Endodermal cell (in vitro differentiated cells): ENCODE measurements around the gene CALU. TPM values are rescaled to one million over a fixed set of nuclear protein-coding genes. Genes with fewer than 3 reads are reported as not detected.

Experiments used
- DNase-seq: peaks from one replicate; pipeline ENCODE4 v3.0.0-alpha.2; 2017
- H3K27ac ChIP-seq: 2 replicates; pipeline ENCODE4 v1.5.1; 2013; ENCODE audit warnings: mild to moderate bottlenecking, low read depth, low read length, moderate library complexity
- H3K27me3 ChIP-seq: 2 replicates; pipeline ENCODE4 v1.6.1; 2013; ENCODE audit warnings: mild to moderate bottlenecking, low read length, moderate library complexity; ENCODE audit not compliant: insufficient read depth, control insufficient read depth, poor library complexity, severe bottlenecking
- H3K36me3 ChIP-seq: 2 replicates; pipeline ENCODE4 v1.7.0; 2013; ENCODE audit warnings: mild to moderate bottlenecking, low read length, moderate library complexity; ENCODE audit not compliant: control insufficient read depth, insufficient read depth
- H3K4me1 ChIP-seq: one replicate; pipeline ENCODE4 v1.7.0; 2013; ENCODE audit warnings: low read length; ENCODE audit not compliant: control insufficient read depth, insufficient read depth
- H3K4me3 ChIP-seq: 2 replicates; pipeline ENCODE4 v1.5.1; 2013; ENCODE audit warnings: mild to moderate bottlenecking, low read length, moderate library complexity
- H3K9ac ChIP-seq: 2 replicates; pipeline ENCODE4 v1.6.1; 2013; ENCODE audit warnings: mild to moderate bottlenecking, low read length, moderate library complexity; ENCODE audit not compliant: poor library complexity, severe bottlenecking; ENCODE audit errors: extremely low read depth
- H3K9me3 ChIP-seq: 2 replicates; pipeline ENCODE4 v1.6.1; 2013; ENCODE audit warnings: mild to moderate bottlenecking, low read length, moderate library complexity; ENCODE audit not compliant: control insufficient read depth
- H3K27ac Mint-ChIP-seq: 2 replicates; pipeline ENCODE4 v1.8.0; 2020; ENCODE audit warnings: mixed read lengths
- H3K27me3 Mint-ChIP-seq: 2 replicates; pipeline ENCODE4 v1.8.0; 2021; ENCODE audit warnings: mild to moderate bottlenecking, mixed read lengths; ENCODE audit not compliant: insufficient read depth
- H3K36me3 Mint-ChIP-seq: 2 replicates; pipeline ENCODE4 v1.8.0; 2020; ENCODE audit warnings: low read depth, mixed read lengths
- H3K4me1 Mint-ChIP-seq: 2 replicates; pipeline ENCODE4 v1.8.0; 2020; ENCODE audit warnings: mixed read lengths
- H3K4me3 Mint-ChIP-seq: 2 replicates; pipeline ENCODE4 v1.8.0; 2020; ENCODE audit warnings: mild to moderate bottlenecking, moderate library complexity, mixed read lengths
- H3K9me3 Mint-ChIP-seq: 2 replicates; pipeline ENCODE4 v1.8.0; 2020; ENCODE audit warnings: mild to moderate bottlenecking, mixed read lengths
- WGBS, 2 experiments: methylation state at CpG; one replicate each; pipeline versions ENCODE4 v1.1.5 to v1.1.7; 2013; ENCODE audit warnings: missing lambda C conversion rate in 2 of 2, mixed read lengths in 1 of 2; ENCODE audit not compliant: insufficient coverage in 1 of 2, insufficient read length in 1 of 2; 5-methylcytosine and 5-hydroxymethylcytosine counted together
- total RNA-seq, 2 donors: library from RNA; stranded (reverse); fragmentation: NEBNext Ultra II Directional in 1 of 2; extraction: Animal tissue kit (Norgen Biotek cat#: 25700) in 1 of 2; gene quantifications; 2 replicates in 1 of 2; 3 replicates in 1 of 2; pipeline ENCODE4 v1.2.1, GENCODE V29; 2021
- TF ChIP-seq, protein P1 (sequence below): fragments of 200-600 bp; sonication (generic); conservative IDR thresholded peaks from 2 replicates; pipeline ENCODE4 v1.5.0; 2021; ENCODE audit warnings: antibody characterized with exemption, mild to moderate bottlenecking

Gene CALU
- total RNA-seq, 2 donors from 2014 or later: 160 to 186 TPM

DNA sequence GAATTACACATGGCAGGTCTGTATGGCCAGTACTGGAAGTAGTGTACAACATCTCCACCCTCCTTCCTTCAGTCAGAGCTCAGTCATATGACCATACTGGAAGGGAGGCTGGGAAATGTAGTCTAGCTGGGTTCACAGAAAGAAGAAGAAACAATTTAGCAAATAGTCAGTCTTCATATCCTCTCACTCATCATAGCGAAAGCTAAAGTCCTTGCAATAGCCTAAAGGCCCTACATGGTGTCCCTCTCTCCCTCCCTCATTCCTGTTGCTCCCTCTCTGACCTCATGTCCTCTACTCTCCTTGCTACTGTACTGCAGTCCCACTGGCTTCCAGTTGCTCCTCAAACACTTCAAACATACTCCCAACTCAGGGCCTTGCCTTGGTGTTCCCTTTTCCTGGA is 4.3 kb upstream of the CALU start:
- H3K4me3 Mint-ChIP-seq: no peak overlapping the region
- Histone ChIP-seq H3K27ac (no peak overlapping the region), H3K4me3 (no peak overlapping the region), H3K9ac (no peak overlapping the region), H3K27me3 (no peaks in the 10 kb centered on the region), H3K4me1 (peaks cover 4% of the 10 kb centered on the region), H3K9me3 (no peaks in the 10 kb centered on the region), H3K36me3 (no peaks in the 10 kb centered on the region)
- no peaks in the 10 kb centered on the region for H3K36me3 Mint-ChIP-seq
- H3K27ac Mint-ChIP-seq: no peak overlapping the region
- 89 to 96% methylated on average over 1 of the region's 1 CpG for WGBS, 2 experiments
- TF ChIP-seq, protein P1, sequence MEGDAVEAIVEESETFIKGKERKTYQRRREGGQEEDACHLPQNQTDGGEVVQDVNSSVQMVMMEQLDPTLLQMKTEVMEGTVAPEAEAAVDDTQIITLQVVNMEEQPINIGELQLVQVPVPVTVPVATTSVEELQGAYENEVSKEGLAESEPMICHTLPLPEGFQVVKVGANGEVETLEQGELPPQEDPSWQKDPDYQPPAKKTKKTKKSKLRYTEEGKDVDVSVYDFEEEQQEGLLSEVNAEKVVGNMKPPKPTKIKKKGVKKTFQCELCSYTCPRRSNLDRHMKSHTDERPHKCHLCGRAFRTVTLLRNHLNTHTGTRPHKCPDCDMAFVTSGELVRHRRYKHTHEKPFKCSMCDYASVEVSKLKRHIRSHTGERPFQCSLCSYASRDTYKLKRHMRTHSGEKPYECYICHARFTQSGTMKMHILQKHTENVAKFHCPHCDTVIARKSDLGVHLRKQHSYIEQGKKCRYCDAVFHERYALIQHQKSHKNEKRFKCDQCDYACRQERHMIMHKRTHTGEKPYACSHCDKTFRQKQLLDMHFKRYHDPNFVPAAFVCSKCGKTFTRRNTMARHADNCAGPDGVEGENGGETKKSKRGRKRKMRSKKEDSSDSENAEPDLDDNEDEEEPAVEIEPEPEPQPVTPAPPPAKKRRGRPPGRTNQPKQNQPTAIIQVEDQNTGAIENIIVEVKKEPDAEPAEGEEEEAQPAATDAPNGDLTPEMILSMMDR: no peak
- peaks cover 11% of the 10 kb centered on the region for H3K4me1 Mint-ChIP-seq
- H3K27me3 Mint-ChIP-seq: peaks cover 15% of the 10 kb centered on the region
- H3K9me3 Mint-ChIP-seq: no peaks in the 10 kb centered on the region
- no peak for DNase-seq

DNA sequence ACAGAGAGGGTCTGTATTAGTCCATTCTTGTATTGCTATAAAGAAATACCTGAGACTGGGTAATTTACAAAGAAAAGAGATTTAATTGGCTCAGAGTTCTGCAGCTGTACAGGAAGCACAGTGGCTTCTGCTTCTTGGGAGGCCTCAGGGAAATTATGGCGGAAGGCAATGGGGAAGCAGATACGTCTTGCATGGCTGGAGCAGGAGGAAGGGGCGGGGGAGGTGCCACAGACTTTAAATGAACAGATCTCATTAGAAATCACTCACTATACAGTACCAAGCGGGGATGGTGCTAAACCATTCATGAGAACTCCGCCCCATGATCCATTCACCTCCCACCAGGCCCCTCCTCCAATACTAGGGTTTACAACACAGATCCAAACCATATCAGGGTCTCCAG is 3.7 kb upstream of the CALU start:
- 87% methylated on average over 5 of the region's 5 CpGs; no CpG with 5 or more reads in 1 of the 2 experiments for WGBS, 2 experiments
- TF ChIP-seq, protein P1: no peak
- DNase-seq: no peak

DNA sequence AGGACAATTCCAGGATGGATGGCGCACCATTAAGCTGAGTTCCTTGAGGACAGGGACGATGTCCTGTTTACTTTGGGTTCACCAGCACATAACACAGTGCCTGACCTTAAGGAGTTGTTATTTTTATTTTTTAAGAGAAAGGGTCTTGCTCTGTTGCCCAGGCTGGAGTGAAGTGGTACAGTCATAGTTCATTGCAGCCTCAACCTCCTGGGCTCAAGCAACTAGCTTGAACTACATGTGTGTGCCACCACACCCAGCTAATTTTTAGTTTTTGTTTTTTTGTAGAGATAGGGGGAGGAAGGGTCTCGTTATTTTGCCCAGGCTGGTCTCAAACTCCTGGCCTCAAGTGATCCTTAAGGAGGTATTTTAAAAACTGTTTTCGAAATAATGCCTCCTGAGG is 1.7 kb upstream of the CALU start:
- peaks cover 4% of the 10 kb centered on the region for H3K4me1 ChIP-seq
- no peaks in the 10 kb centered on the region for H3K9me3 ChIP-seq
- H3K36me3 Mint-ChIP-seq: no peaks in the 10 kb centered on the region
- no peak overlapping the region for H3K27ac ChIP-seq
- H3K27me3 ChIP-seq: no peaks in the 10 kb centered on the region
- no peak overlapping the region for H3K27ac Mint-ChIP-seq
- no peak overlapping the region for H3K4me3 Mint-ChIP-seq
- H3K9me3 Mint-ChIP-seq: no peaks in the 10 kb centered on the region
- WGBS, 2 experiments: 90 to 92% methylated on average over 2 to 4 of the region's 4 CpGs
- no peak for DNase-seq
- H3K36me3 ChIP-seq: no peaks in the 10 kb centered on the region
- H3K4me3 ChIP-seq: no peak overlapping the region
- TF ChIP-seq, protein P1: no peak
- peaks cover 8% of the 10 kb centered on the region for H3K27me3 Mint-ChIP-seq
- peaks cover 19% of the 10 kb centered on the region for H3K4me1 Mint-ChIP-seq
- no peak overlapping the region for H3K9ac ChIP-seq

More for the DNA sequence above, 3.7 kb upstream of the CALU start:
- no peaks in the 10 kb centered on the region for H3K36me3 Mint-ChIP-seq
- H3K9me3 ChIP-seq: no peaks in the 10 kb centered on the region
- no peak overlapping the region for H3K9ac ChIP-seq
- H3K9me3 Mint-ChIP-seq: no peaks in the 10 kb centered on the region
- peaks cover 14% of the 10 kb centered on the region for H3K4me1 Mint-ChIP-seq
- no peaks in the 10 kb centered on the region for H3K27me3 ChIP-seq
- no peak overlapping the region for H3K4me3 ChIP-seq
- H3K4me1 ChIP-seq: peaks cover 4% of the 10 kb centered on the region
- no peak overlapping the region for H3K4me3 Mint-ChIP-seq
- H3K27ac ChIP-seq: no peak overlapping the region
- no peaks in the 10 kb centered on the region for H3K36me3 ChIP-seq
- no peak overlapping the region for H3K27ac Mint-ChIP-seq
- H3K27me3 Mint-ChIP-seq: peaks cover 15% of the 10 kb centered on the region
